Upper lobe of left lung (tissue), 6 donors: ENCODE data around the gene APOBR. TPM values are rescaled to one million over a fixed set of nuclear protein-coding genes. Genes with fewer than 3 reads are reported as not detected.
"Not testable (repeated sequence)": the region's sequence is repeated elsewhere in the genome, so short reads cannot be mapped to it uniquely, and the experiment has no call there.

Source experiments
- ATAC-seq, 2 donors: fragments of 200-7000 bp; cut with Tn5 transposase; one replicate each; pipeline ENCODE4 v1.9.1; 2022; ENCODE audit warnings: mild to moderate bottlenecking in 2 of 2, moderate library complexity in 2 of 2; ENCODE audit not compliant: low FRiP score in 2 of 2
- DNase-seq, 2 donors: peaks; one replicate each; pipeline ENCODE4 v3.0.0-alpha.2; 2019 to 2020
- H3K27ac ChIP-seq, 4 donors: fragments of 200-600 bp; sonication (generic); one replicate each; pipeline ENCODE4 v1.5.1; 2016 to 2019
- H3K27me3 ChIP-seq, 4 donors: fragments of 200-600 bp; sonication (generic); one replicate each; pipeline ENCODE4 v1.5.1; 2017 to 2019
- H3K36me3 ChIP-seq, 4 donors: fragments of 200-600 bp; sonication (generic); one replicate each; pipeline ENCODE4 v1.5.1; 2016 to 2019
- H3K4me1 ChIP-seq, 4 donors: fragments of 200-600 bp; sonication (generic); one replicate each; pipeline ENCODE4 v1.5.1; 2018 to 2019
- H3K4me3 ChIP-seq, 4 donors: fragments of 200-600 bp; sonication (generic); one replicate each; pipeline ENCODE4 v1.5.1; 2017 to 2019; ENCODE audit warnings: mild to moderate bottlenecking in 2 of 4, moderate library complexity in 1 of 4
- H3K9me3 ChIP-seq, 4 donors: fragments of 200-600 bp; sonication (generic); one replicate each; pipeline ENCODE4 v1.5.1; 2018 to 2019
- EP300 ChIP-seq, 4 donors: sonication (generic); formaldehyde crosslinking; IDR thresholded peaks; one replicate each; pipeline ENCODE4 v1.5.1; 2017; ENCODE audit warnings: antibody characterized with exemption in 4 of 4, control low read depth in 2 of 4
- POLR2A ChIP-seq, 4 donors: fragments of 450-650 bp; IDR thresholded peaks; one replicate each; pipeline ENCODE4 v1.5.1; 2016 to 2017; ENCODE audit warnings: antibody characterized with exemption in 4 of 4, mild to moderate bottlenecking in 2 of 4
- POLR2AphosphoS5 ChIP-seq, 2 donors: sonication (generic); formaldehyde crosslinking; IDR thresholded peaks; one replicate each; pipeline ENCODE4 v1.5.1; 2017; ENCODE audit warnings: antibody characterized with exemption in 2 of 2
- WGBS, 2 donors: methylation state at CpG; one replicate each; pipeline ENCODE4 v1.1.5; 2017 to 2018; 5-methylcytosine and 5-hydroxymethylcytosine counted together
- total RNA-seq, 6 donors: library from RNA; depleted of rRNA in 4 of 6; stranded (reverse); fragments of >200 nt in 4 of 6; gene quantifications; one replicate each; pipeline versions ENCODE4 v1.1.0 to v1.2.1, GENCODE V29; 2016 to 2021
- TF ChIP-seq, protein P1 (sequence below), 6 experiments: fragments of 450-650 bp in 4 of 6; fragments of 200-600 bp in 2 of 6; sonication (generic) in 2 of 6; IDR thresholded peaks; one replicate each; pipeline ENCODE4 v1.5.1; 2016 to 2019; ENCODE audit warnings: antibody characterized with exemption in 6 of 6
- donor health status: DM: no; HTN: no; CAD: no; lungs with moderate emphysema.
- donor health status: DM: no; HTN: yes; CAD: no; lungs with severe emphysema.

The APOBR gene
- total RNA-seq, 6 donors from 2014 or later: 17.0 to 45.0 (median 33.4) TPM

DNA sequence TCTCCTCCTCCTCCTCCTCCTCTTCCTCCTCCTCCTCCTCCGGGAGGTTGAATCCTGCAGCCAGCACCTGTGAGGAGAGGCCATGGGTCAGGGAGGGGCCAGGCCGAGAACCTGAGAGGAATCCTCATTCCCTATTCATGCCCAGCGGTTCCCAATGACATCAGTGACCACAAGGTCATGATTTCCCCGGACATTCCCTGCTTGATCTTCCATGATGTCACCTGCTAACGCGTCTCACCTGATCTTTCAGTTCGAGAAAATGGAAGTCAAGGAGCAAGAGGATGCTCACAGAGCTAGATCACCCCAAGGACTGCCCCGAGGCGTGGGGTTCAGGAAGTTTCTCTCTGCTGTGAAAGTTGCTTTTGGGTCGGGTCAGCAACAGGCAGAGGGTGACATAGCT, 5.4 kb downstream of the APOBR start:
- Histone ChIP-seq H3K36me3 (no peaks in the 10 kb centered on the region), H3K4me3 (no peak overlapping the region), H3K4me1 (peaks cover 0 to 8% (median 2%) of the 10 kb centered on the region in 4 donors), H3K27me3 (no peaks in the 10 kb centered on the region), H3K27ac (no peak overlapping the region), H3K9me3 (no peaks in the 10 kb centered on the region)
- ATAC-seq (no peak), DNase-seq (no peak)
- WGBS, 2 donors: 57 to 79% methylated on average over 8 to 10 of the region's 10 CpGs
- TF ChIP-seq, protein P1, sequence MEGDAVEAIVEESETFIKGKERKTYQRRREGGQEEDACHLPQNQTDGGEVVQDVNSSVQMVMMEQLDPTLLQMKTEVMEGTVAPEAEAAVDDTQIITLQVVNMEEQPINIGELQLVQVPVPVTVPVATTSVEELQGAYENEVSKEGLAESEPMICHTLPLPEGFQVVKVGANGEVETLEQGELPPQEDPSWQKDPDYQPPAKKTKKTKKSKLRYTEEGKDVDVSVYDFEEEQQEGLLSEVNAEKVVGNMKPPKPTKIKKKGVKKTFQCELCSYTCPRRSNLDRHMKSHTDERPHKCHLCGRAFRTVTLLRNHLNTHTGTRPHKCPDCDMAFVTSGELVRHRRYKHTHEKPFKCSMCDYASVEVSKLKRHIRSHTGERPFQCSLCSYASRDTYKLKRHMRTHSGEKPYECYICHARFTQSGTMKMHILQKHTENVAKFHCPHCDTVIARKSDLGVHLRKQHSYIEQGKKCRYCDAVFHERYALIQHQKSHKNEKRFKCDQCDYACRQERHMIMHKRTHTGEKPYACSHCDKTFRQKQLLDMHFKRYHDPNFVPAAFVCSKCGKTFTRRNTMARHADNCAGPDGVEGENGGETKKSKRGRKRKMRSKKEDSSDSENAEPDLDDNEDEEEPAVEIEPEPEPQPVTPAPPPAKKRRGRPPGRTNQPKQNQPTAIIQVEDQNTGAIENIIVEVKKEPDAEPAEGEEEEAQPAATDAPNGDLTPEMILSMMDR (IDR thresholded peaks at IDR 0.05): no peak
- TF ChIP-seq POLR2A (IDR thresholded peaks at IDR 0.05): no peak

DNA sequence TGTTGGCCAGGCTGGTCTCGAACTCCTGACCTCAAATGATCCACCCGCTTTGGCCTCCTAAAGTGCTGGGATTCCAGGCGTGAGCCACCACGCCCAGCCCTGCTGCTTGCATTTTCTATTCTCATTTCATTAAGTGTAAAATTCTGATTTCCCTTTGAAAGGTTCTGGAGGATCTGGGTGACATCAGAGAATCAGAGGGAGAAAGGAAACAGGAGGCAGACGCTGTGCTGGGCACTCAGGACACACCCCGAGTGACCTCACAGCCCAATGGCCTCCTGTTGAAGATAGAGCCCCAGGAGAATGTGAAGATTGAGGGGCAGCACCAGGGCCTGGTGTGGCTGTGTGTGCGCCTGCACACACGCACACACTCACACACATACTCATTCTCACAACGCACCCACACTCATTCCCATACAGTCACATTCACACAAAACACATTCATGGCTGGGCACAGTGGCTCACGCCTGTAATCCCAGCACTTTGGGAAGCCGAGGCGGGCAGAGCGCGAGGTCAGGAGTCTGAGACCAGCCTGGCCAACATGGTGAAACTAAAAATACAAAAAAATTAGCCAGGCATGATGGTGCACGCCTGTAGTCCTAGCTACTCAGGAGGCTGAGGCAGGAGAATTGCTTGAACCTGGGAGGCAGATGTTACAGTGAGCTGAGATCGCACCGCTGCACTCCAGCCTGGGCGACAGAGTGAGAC, 6.2 kb downstream of the APOBR start:
- DNase-seq: not testable (repeated sequence)

DNA sequence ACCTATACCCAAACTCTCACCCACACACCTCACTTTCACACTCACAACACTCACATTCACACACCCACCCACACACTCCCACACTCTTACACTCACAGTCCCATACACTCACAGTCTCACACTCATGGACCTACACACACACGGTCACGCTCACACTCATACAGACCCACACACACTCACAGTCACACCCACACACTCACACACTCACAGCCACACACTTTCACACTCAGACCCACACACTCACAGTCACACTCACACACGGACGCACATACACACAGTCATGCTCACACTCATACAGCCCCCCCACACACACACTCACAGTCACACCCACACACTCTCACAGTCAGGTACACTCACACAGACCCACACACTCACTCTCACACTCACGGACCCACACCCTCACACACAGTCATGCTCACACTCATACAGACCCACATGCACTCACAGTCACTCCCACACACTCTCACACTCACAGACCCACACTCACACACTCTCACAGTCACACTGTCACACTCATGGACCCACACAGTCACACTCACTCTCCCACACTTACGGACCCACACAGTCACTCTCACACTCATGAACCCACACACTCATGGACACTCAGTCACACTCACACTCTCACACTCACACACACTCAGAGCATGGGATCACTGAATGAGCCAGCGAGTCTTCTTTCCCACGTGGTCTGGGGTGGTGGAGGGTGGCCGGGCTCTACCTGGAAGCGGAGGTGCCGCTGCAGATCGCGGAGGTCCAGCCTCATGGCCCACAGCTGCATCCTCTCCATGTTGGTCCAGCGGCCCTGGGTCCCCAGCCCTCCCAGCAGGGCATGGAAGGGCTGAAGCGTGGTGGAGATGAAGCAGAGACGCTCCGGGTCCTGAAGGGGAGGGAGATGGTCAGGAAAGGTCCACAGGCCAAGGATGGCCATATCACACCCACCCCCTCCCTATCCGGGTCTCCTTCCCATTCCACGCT, 7.1 kb downstream of the APOBR start:
- no peaks in the 10 kb centered on the region for H3K27me3 ChIP-seq
- H3K4me1 ChIP-seq: no peaks in the 10 kb centered on the region
- H3K4me3 ChIP-seq: no peak overlapping the region
- 84 to 88% methylated on average over 14 to 19 of the region's 19 CpGs for WGBS, 2 donors
- no peak for ATAC-seq
- no peaks in the 10 kb centered on the region for H3K9me3 ChIP-seq
- no peak for DNase-seq
- H3K36me3 ChIP-seq: no peaks in the 10 kb centered on the region
- TF ChIP-seq EP300 (IDR thresholded peaks at IDR 0.05) (no peak), POLR2A (IDR thresholded peaks at IDR 0.05) (no peak), POLR2AphosphoS5 (IDR thresholded peaks at IDR 0.05) (no peak)
- TF ChIP-seq, protein P1 (IDR thresholded peaks at IDR 0.05): no peak
- H3K27ac ChIP-seq: no peak overlapping the region

More for the DNA sequence above, 6.2 kb downstream of the APOBR start:
- H3K27me3 ChIP-seq, H3K9me3 ChIP-seq, ATAC-seq, H3K27ac ChIP-seq, H3K36me3 ChIP-seq, H3K4me1 ChIP-seq, H3K4me3 ChIP-seq: not testable (repeated sequence)
- 80 to 84% methylated on average over 18 of the region's 18 CpGs for WGBS, 2 donors

DNA sequence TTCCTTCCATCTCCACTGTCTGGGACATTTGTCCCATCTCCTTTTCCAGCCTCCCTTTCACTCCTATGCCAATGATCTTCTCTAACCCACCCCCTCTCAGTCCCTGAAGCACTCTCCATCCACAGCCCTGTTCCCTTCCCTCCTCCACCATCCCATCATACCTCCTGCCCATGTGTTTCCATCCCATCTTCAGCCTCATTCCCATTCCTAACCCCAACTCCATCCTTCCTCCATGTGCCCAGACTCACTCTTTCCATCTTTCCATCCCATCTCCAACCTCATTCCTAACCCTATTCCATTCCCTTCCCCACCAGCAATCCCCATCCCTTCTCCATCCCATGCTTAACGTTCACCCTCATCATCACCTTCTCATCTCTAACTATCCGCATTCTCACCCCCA, 7.8 kb downstream of the APOBR start:
- no peaks in the 10 kb centered on the region for H3K36me3 ChIP-seq
- ATAC-seq (no peak), DNase-seq (no peak)
- 72 to 74% methylated on average over 2 of the region's 2 CpGs for WGBS, 2 donors
- H3K27me3 ChIP-seq: no peaks in the 10 kb centered on the region
- TF ChIP-seq, protein P1 (IDR thresholded peaks at IDR 0.05): no peak
- TF ChIP-seq POLR2AphosphoS5 (IDR thresholded peaks at IDR 0.05) (no peak), POLR2A (IDR thresholded peaks at IDR 0.05) (no peak), EP300 (IDR thresholded peaks at IDR 0.05) (no peak)
- no peak overlapping the region for H3K27ac ChIP-seq
- no peak overlapping the region for H3K4me3 ChIP-seq
- H3K4me1 ChIP-seq: peaks cover 0 to 3% (median 0%) of the 10 kb centered on the region in 4 donors
- no peaks in the 10 kb centered on the region for H3K9me3 ChIP-seq

DNA sequence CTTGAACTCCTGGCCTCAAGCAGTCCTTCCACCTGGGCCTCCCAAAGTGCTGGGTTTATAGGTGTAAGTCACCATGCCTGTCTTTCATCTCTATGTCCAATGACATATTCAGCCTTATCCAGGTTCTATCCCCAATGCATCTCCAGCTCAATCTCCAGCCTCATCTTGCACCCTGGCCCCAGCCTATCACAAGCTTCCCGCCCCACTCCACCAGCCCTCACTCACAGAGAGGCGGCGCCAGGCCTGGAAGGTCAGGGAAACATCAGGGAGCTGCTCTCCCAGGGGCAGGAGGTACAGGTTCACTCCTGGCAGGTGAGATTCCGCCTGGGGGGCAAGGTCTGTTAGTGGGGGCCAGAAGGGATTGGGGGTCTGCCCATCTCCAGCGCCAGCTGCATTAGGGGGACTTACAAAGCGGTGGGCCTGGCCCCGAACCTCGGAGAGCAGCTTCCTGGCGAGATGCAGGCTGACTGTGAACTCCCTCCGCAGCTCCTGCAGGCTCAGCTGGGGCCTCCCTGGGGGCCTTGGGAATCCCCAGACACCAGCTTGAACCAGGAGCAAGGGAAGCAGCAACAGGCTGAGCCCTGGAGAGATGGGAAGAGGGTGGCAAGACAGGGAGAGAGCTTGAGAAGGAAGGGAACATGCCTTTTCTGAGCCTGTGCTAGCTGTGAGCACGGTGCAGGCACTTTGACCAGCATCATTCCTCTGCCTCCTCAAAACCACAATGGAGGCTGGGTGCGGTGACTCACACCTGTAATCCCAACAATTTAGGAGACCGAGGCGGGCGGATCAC, 9.2 kb downstream of the APOBR start:
- H3K36me3 ChIP-seq: no peaks in the 10 kb centered on the region
- no peaks in the 10 kb centered on the region for H3K9me3 ChIP-seq
- H3K27me3 ChIP-seq: no peaks in the 10 kb centered on the region
- no peak overlapping the region for H3K4me3 ChIP-seq
- no peak overlapping the region for H3K27ac ChIP-seq
- 87 to 88% methylated on average over 8 to 15 of the region's 15 CpGs for WGBS, 2 donors
- DNase-seq (no peak), ATAC-seq (no peak)
- no peak for TF ChIP-seq EP300 (IDR thresholded peaks at IDR 0.05)
- TF ChIP-seq, protein P1 (IDR thresholded peaks at IDR 0.05): no peak
- TF ChIP-seq POLR2AphosphoS5 (IDR thresholded peaks at IDR 0.05): no peak
- no peak for TF ChIP-seq POLR2A (IDR thresholded peaks at IDR 0.05)
- peaks cover 0 to 10% (median 3%) of the 10 kb centered on the region in 4 donors for H3K4me1 ChIP-seq
